RPMI7951 (cell line): Measurements from ENCODE around the gene EHMT1. TPM values are rescaled to one million over a fixed set of nuclear protein-coding genes. Genes with fewer than 3 reads are reported as not detected.
A peak's percentile ranks its signal among the peaks of the same experiment; 100 is the strongest.
"Not testable (repeated sequence)": the region's sequence is repeated elsewhere in the genome, so short reads cannot be mapped to it uniquely, and the experiment has no call there.

ENCODE experiments used
- DNase-seq: peaks from one replicate; pipeline ENCODE4 v3.0.0-alpha.2; 2012; ENCODE audit warnings: low read depth
- total RNA-seq: library from RNA; depleted of rRNA; stranded (reverse); fragments of >200 nt; shearing (Covaris generic); gene quantifications from 2 replicates; pipeline ENCODE4 v1.2.3, GENCODE V29; 2014

Gene EHMT1
- total RNA-seq, 1 experiment from 2014 or later = 11.5 TPM

- peak; percentile 80 for DNase-seq
These were observed 28.1 kb upstream of the EHMT1 start, which contains the start of gene ZMYND19 for GRCh38 chr9:137590469-137591383. ZMYND19 (minus strand) TSS chr9:137590512; CDS start chr9:137590263, 249 bp downstream.

- no peak for DNase-seq
These were observed 26.0 kb upstream of the EHMT1 start for GRCh38 chr9:137592767-137593166.

GRCh38 chr9:137593176-137593575, 25.6 kb upstream of the EHMT1 start:
- DNase-seq = no peak

GRCh38 chr9:137596577-137596976, 22.2 kb upstream of the EHMT1 start:
- DNase-seq = not testable (repeated sequence)

- no peak for DNase-seq
These were observed 19.9 kb upstream of the EHMT1 start for GRCh38 chr9:137598943-137599342.

- no peak for DNase-seq
These were observed 16.1 kb upstream of the EHMT1 start for GRCh38 chr9:137602661-137603060.

- DNase-seq = no peak
These were observed 14.9 kb upstream of the EHMT1 start for GRCh38 chr9:137603879-137604278.

- no peak for DNase-seq
These were observed 14.3 kb upstream of the EHMT1 start for GRCh38 chr9:137604345-137605086.

GRCh38 chr9:137605121-137606004, 13.4 kb upstream of the EHMT1 start, which contains the start of gene ARRDC1:
ARRDC1 (plus strand) TSS chr9:137605686; CDS start chr9:137605718, 32 bp downstream.
- DNase-seq = peak; percentile 93

GRCh38 chr9:137606005-137606621, 12.7 kb upstream of the EHMT1 start:
- DNase-seq = no peak

GRCh38 chr9:137606734-137607138, 12.1 kb upstream of the EHMT1 start:
- DNase-seq = no peak

GRCh38 chr9:137607141-137607857, 11.5 kb upstream of the EHMT1 start:
- no peak for DNase-seq

- DNase-seq = no peak
These were observed 7.9 kb upstream of the EHMT1 start for GRCh38 chr9:137610944-137611343.

GRCh38 chr9:137611623-137612609, 6.9 kb upstream of the EHMT1 start:
- peak; percentile 85 for DNase-seq

GRCh38 chr9:137612741-137613142, 6.1 kb upstream of the EHMT1 start:
- DNase-seq = no peak

GRCh38 chr9:137613259-137613658, 5.5 kb upstream of the EHMT1 start:
- no peak for DNase-seq

GRCh38 chr9:137613738-137614523, 4.9 kb upstream of the EHMT1 start:
- DNase-seq = no peak

- DNase-seq = no peak
These were observed 4.0 kb upstream of the EHMT1 start for GRCh38 chr9:137614631-137615386.
